Keratinocyte (primary cell): ENCODE results near the gene APBB2. TPM values are rescaled to one million over a fixed set of nuclear protein-coding genes. Genes with fewer than 3 reads are reported as not detected.

Experiments used
- DNase-seq: peaks from one replicate; pipeline ENCODE4 v3.0.0-alpha.2; 2011; ENCODE audit warnings: low read depth, missing footprints, low spot score
- FAIRE-seq: peaks from 2 replicates; lab custom pipeline; 2011; peaks lifted over from hg19 to GRCh38; lab: Jason Lieb, UNC
- H2AFZ ChIP-seq: 2 replicates; pipeline ENCODE4 v1.6.0; 2012; ENCODE audit warnings: low read length, control low read depth, inconsistent platforms; ENCODE audit not compliant: control insufficient read depth
- H3K27ac ChIP-seq: 2 replicates; pipeline ENCODE4 v1.5.1; 2011; ENCODE audit warnings: low read length; ENCODE audit not compliant: control insufficient read depth, insufficient read depth
- H3K27me3 ChIP-seq: 3 replicates; pipeline ENCODE4 v1.6.0; 2011; ENCODE audit warnings: low read length; ENCODE audit not compliant: control insufficient read depth, insufficient read depth; ENCODE audit errors: extremely low read depth
- H3K36me3 ChIP-seq, 2 experiments: 2 replicates in 1 of 2; 3 replicates in 1 of 2; pipeline ENCODE4 v1.5.1; 2011; ENCODE audit warnings: low read length in 2 of 2, mild to moderate bottlenecking in 1 of 2; ENCODE audit not compliant: control insufficient read depth in 2 of 2, insufficient read depth in 2 of 2; ENCODE audit errors: extremely low read depth in 1 of 2
- H3K4me1 ChIP-seq: 3 replicates; pipeline ENCODE4 v1.5.1; 2011; ENCODE audit warnings: low read length; ENCODE audit not compliant: control insufficient read depth, insufficient read depth; ENCODE audit errors: extremely low read depth
- H3K4me2 ChIP-seq: 3 replicates; pipeline ENCODE4 v1.6.0; 2011; ENCODE audit warnings: low read depth, low read length; ENCODE audit not compliant: control insufficient read depth, insufficient read depth; ENCODE audit errors: extremely low read depth
- H3K4me3 ChIP-seq, 3 experiments: fragments of 200-600 bp in 1 of 3; sonication (generic) in 1 of 3; 2 replicates in 2 of 3; 3 replicates in 1 of 3; pipeline ENCODE4 v1.5.1; 2011 to 2016; ENCODE audit warnings: low read length in 3 of 3, mild to moderate bottlenecking in 3 of 3, control low read depth in 2 of 3, inconsistent platforms in 1 of 3, low read depth in 1 of 3, mixed read lengths in 1 of 3, mixed run types in 1 of 3, moderate library complexity in 1 of 3; ENCODE audit not compliant: control insufficient read depth in 2 of 3, insufficient read depth in 2 of 3; ENCODE audit errors: extremely low read depth in 1 of 3
- H3K79me2 ChIP-seq: 2 replicates; pipeline ENCODE4 v1.6.0; 2012; ENCODE audit warnings: low read length; ENCODE audit not compliant: control insufficient read depth, insufficient read depth
- H3K9ac ChIP-seq: 3 replicates; pipeline ENCODE4 v1.6.0; 2011; ENCODE audit warnings: low read length; ENCODE audit not compliant: control insufficient read depth, insufficient read depth; ENCODE audit errors: extremely low read depth
- H3K9me1 ChIP-seq: 3 replicates; pipeline ENCODE4 v1.6.0; 2011; ENCODE audit warnings: low read length; ENCODE audit not compliant: control insufficient read depth, insufficient read depth; ENCODE audit errors: extremely low read depth
- H3K9me3 ChIP-seq: 2 replicates; pipeline ENCODE4 v1.5.1; 2012; ENCODE audit warnings: low read depth, low read length; ENCODE audit not compliant: control insufficient read depth
- H4K20me1 ChIP-seq: 3 replicates; pipeline ENCODE4 v1.6.0; 2011; ENCODE audit warnings: low read length; ENCODE audit not compliant: control insufficient read depth, insufficient read depth; ENCODE audit errors: extremely low read depth
- EZH2 ChIP-seq: IDR thresholded peaks from one replicate; pipeline ENCODE4 v1.6.1; 2012; ENCODE audit warnings: inconsistent platforms, mild to moderate bottlenecking, low read length, moderate library complexity
- dilution Hi-C: fragments of 300-500 bp; cut with MboI; formaldehyde crosslinking; loops from one replicate; pipeline ENCODE4 v1.7.0; 2020; ENCODE audit warnings: low sequenced_read_pairs; ENCODE audit not compliant: extremely low pct_ligation_motif_present
- polyA plus RNA-seq, 5 experiments: library from polyadenylated mRNA; depleted of rRNA in 3 of 5; stranded (reverse) in 3 of 5; stranded (forward) in 1 of 5; unstranded in 1 of 5; fragments of >200 nt; gene quantifications; 1 replicate in 1 of 5; 2 replicates in 3 of 5; 3 replicates in 1 of 5; pipeline versions ENCODE4 v1.2.1 to v1.2.3, GENCODE V29; 2011 to 2012; ENCODE audit warnings: missing spikeins in 2 of 5, low read depth in 1 of 5, low replicate concordance in 1 of 5
- TF ChIP-seq, protein P1 (sequence below), 3 experiments: IDR thresholded peaks in 1 of 3; conservative IDR thresholded peaks in 1 of 3; optimal IDR thresholded peaks in 1 of 3; 2 replicates in 2 of 3; 3 replicates in 1 of 3; pipeline versions ENCODE3 to v1.5.1; 2011; ENCODE audit warnings: low read length in 3 of 3, mild to moderate bottlenecking in 3 of 3, moderate library complexity in 2 of 3, control low read depth in 1 of 3, inconsistent platforms in 1 of 3; ENCODE audit not compliant: insufficient read depth in 2 of 3; ENCODE audit errors: extremely low read depth in 1 of 3

Gene APBB2
- polyA plus RNA-seq, 1 donor (not counting 4 experiments of a cell fraction or from before 2014, with no cell fraction given), result 57.3 TPM

GRCh38 chr4:41167191-41167590 is 47.2 kb downstream of the APBB2 start:
- no peak for DNase-seq
- H3K4me2 ChIP-seq, result no peak overlapping the region
- H2AFZ ChIP-seq, result no peak overlapping the region
- TF ChIP-seq, protein P1, sequence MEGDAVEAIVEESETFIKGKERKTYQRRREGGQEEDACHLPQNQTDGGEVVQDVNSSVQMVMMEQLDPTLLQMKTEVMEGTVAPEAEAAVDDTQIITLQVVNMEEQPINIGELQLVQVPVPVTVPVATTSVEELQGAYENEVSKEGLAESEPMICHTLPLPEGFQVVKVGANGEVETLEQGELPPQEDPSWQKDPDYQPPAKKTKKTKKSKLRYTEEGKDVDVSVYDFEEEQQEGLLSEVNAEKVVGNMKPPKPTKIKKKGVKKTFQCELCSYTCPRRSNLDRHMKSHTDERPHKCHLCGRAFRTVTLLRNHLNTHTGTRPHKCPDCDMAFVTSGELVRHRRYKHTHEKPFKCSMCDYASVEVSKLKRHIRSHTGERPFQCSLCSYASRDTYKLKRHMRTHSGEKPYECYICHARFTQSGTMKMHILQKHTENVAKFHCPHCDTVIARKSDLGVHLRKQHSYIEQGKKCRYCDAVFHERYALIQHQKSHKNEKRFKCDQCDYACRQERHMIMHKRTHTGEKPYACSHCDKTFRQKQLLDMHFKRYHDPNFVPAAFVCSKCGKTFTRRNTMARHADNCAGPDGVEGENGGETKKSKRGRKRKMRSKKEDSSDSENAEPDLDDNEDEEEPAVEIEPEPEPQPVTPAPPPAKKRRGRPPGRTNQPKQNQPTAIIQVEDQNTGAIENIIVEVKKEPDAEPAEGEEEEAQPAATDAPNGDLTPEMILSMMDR (optimal IDR thresholded peaks at IDR 0.05 in 1 of 3, IDR thresholded peaks at IDR 0.05 in 1 of 3, conservative IDR thresholded peaks at IDR 0.05 in 1 of 3; ENCODE audit: extremely low read depth in 1 of 3, insufficient read depth in 2 of 3, low read length in 3 of 3), result no peak
- TF ChIP-seq EZH2, result no peak
- no peaks in the 10 kb centered on the region for H3K9me3 ChIP-seq
- H3K27me3 ChIP-seq, result no peaks in the 10 kb centered on the region
- FAIRE-seq, result no peak
- no peak overlapping the region for H3K9ac ChIP-seq
- H3K27ac ChIP-seq, result no peak overlapping the region
- H3K4me3 ChIP-seq, result no peak overlapping the region
- dilution Hi-C loops, result no loop called here
- H3K79me2 ChIP-seq, result peaks cover 88% of the 10 kb centered on the region
- peaks cover 11% of the 10 kb centered on the region for H3K4me1 ChIP-seq
- H4K20me1 ChIP-seq, result no peaks in the 10 kb centered on the region
- peaks cover 0 to 7% of the 10 kb centered on the region in 2 experiments for H3K36me3 ChIP-seq
- H3K9me1 ChIP-seq, result peaks cover 2% of the 10 kb centered on the region

DNA sequence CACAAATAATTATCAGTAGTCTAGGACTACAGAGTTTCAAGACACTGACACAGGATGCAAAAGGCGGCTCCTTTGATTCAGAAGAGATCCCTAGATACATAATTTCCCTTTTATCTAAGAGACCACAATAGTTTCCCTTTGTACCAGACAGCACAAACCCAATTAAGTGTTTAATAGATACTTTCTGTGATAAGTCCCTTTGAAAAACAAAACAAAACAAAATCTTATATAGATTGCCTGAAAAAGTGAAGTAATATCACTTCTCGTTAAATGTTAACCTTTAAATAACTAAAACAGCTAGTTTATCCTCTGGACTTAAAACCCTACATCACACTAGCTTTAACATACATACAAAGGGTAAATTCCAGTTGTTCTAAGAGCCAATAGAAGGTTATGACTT is 49.9 kb downstream of the APBB2 start:
- H3K9ac ChIP-seq, result no peak overlapping the region
- dilution Hi-C loops, result no loop called here
- H3K4me1 ChIP-seq, result peaks cover 35% of the 10 kb centered on the region
- FAIRE-seq, result no peak
- peaks cover 0 to 7% of the 10 kb centered on the region in 2 experiments for H3K36me3 ChIP-seq
- H3K4me2 ChIP-seq, result no peak overlapping the region
- H3K4me3 ChIP-seq, result no peak overlapping the region
- H3K27ac ChIP-seq, result no peak overlapping the region
- no peaks in the 10 kb centered on the region for H3K9me1 ChIP-seq
- no peaks in the 10 kb centered on the region for H3K9me3 ChIP-seq
- H4K20me1 ChIP-seq, result no peaks in the 10 kb centered on the region
- TF ChIP-seq, protein P1 (optimal IDR thresholded peaks at IDR 0.05 in 1 of 3, IDR thresholded peaks at IDR 0.05 in 1 of 3, conservative IDR thresholded peaks at IDR 0.05 in 1 of 3; ENCODE audit: extremely low read depth in 1 of 3, insufficient read depth in 2 of 3, low read length in 3 of 3), result no peak
- TF ChIP-seq EZH2, result no peak
- H3K27me3 ChIP-seq, result no peaks in the 10 kb centered on the region
- H2AFZ ChIP-seq, result no peak overlapping the region
- DNase-seq, result no peak
- peaks cover 64% of the 10 kb centered on the region for H3K79me2 ChIP-seq
